B cell (primary cell): ENCODE measurements around the gene GFOD2. TPM values are rescaled to one million over a fixed set of nuclear protein-coding genes. Genes with fewer than 3 reads are reported as not detected.

ENCODE experiments used
- ATAC-seq: fragments of 200-7000 bp; cut with Tn5 transposase; one replicate; pipeline ENCODE4 v1.10.0; 2021; ENCODE audit warnings: low read depth, mild to moderate bottlenecking, moderate number of reproducible peaks, moderate library complexity
- CTCF ChIA-PET: fragments of 350-600 bp; sonication (Branson Sonifier 250); formaldehyde crosslinking; loops from one replicate; lab custom pipeline; 2021; ENCODE audit warnings: antibody characterized with exemption, inconsistent platforms; lab: Charles Lee
- POLR2A ChIA-PET: fragments of 350-600 bp; sonication (Branson Sonifier 250); formaldehyde crosslinking; loops from one replicate; lab custom pipeline; 2021; ENCODE audit warnings: antibody characterized with exemption; lab: Charles Lee
- DNase-seq: peaks from one replicate; pipeline ENCODE4 v3.0.0; 2013
- H2AFZ ChIP-seq: 2 replicates; pipeline ENCODE4 v1.6.1; 2012; ENCODE audit warnings: mild to moderate bottlenecking, low read depth, low read length; ENCODE audit not compliant: insufficient read depth, poor library complexity, severe bottlenecking
- H3K27ac ChIP-seq, 2 donors: 1 replicate in 1 of 2; 2 replicates in 1 of 2; pipeline ENCODE4 v1.5.1; 2012 to 2013; ENCODE audit warnings: low read length in 2 of 2, mild to moderate bottlenecking in 2 of 2, moderate library complexity in 1 of 2
- H3K27me3 ChIP-seq, 4 experiments: fragments of 200-600 bp in 1 of 4; sonication (generic) in 1 of 4; replicated peaks in 1 of 4; 1 replicate in 2 of 4; 2 replicates in 2 of 4; pipeline versions ENCODE4 v1.6.1 to v1.7.0; 2013 to 2016; ENCODE audit warnings: low read length in 3 of 4, mild to moderate bottlenecking in 2 of 4, mixed read lengths in 1 of 4, moderate library complexity in 1 of 4; ENCODE audit not compliant: insufficient read depth in 4 of 4, control insufficient read depth in 3 of 4; ENCODE audit errors: control extremely low read depth in 1 of 4
- H3K36me3 ChIP-seq, 2 experiments: replicated peaks in 1 of 2; 1 replicate in 1 of 2; 2 replicates in 1 of 2; pipeline versions ENCODE4 v1.6.1 to v1.7.1; 2013; ENCODE audit warnings: low read length in 1 of 2; ENCODE audit not compliant: insufficient read depth in 2 of 2, control insufficient read depth in 1 of 2; ENCODE audit errors: control extremely low read depth in 1 of 2, extremely low read depth in 1 of 2
- H3K4me1 ChIP-seq, 2 donors: fragments of 200-600 bp in 1 of 2; sonication (generic) in 1 of 2; 1 replicate in 1 of 2; 2 replicates in 1 of 2; pipeline versions ENCODE4 v1.5.1 to v1.6.1; 2013 to 2017; ENCODE audit warnings: low read length in 2 of 2; ENCODE audit not compliant: control insufficient read depth in 2 of 2, insufficient read depth in 2 of 2
- H3K4me2 ChIP-seq: replicated peaks from 2 replicates; pipeline ENCODE3; 2012; ENCODE audit warnings: mild to moderate bottlenecking, low read depth, low read length; ENCODE audit not compliant: poor library complexity, severe bottlenecking
- H3K4me3 ChIP-seq, 5 experiments: fragments of 200-600 bp in 1 of 5; sonication (generic) in 1 of 5; 1 replicate in 3 of 5; 2 replicates in 2 of 5; pipeline versions ENCODE4 v1.5.1 to v1.7.0; 2011 to 2016; ENCODE audit warnings: low read length in 4 of 5, mild to moderate bottlenecking in 4 of 5, low read depth in 2 of 5, control low read depth in 1 of 5, moderate library complexity in 1 of 5; ENCODE audit not compliant: insufficient read depth in 1 of 5; ENCODE audit errors: control extremely low read depth in 1 of 5, extremely low read depth in 1 of 5
- H3K79me2 ChIP-seq: fragments of 200-600 bp; sonication (generic); one replicate; pipeline ENCODE4 v1.6.0; 2016; ENCODE audit warnings: low read length; ENCODE audit not compliant: control insufficient read depth, insufficient read depth
- H3K9ac ChIP-seq: fragments of 200-600 bp; sonication (generic); 2 replicates; pipeline ENCODE4 v1.6.1; 2017; ENCODE audit warnings: mild to moderate bottlenecking, low read length, moderate library complexity
- H3K9me3 ChIP-seq, 3 donors: one replicate each; pipeline versions ENCODE4 v1.6.1 to v1.7.1; 2013; ENCODE audit warnings: low read length in 2 of 3; ENCODE audit not compliant: control insufficient read depth in 2 of 3, insufficient read depth in 1 of 3; ENCODE audit errors: control extremely low read depth in 1 of 3
- H4K20me1 ChIP-seq: 2 replicates; pipeline ENCODE4 v1.6.0; 2012; ENCODE audit warnings: mild to moderate bottlenecking, low read length; ENCODE audit not compliant: insufficient read depth, control insufficient read depth, poor library complexity, severe bottlenecking
- H3K27ac Mint-ChIP-seq: one replicate; pipeline ENCODE4 v1.8.0; 2021; ENCODE audit warnings: mixed read lengths
- H3K27me3 Mint-ChIP-seq: one replicate; pipeline ENCODE4 v1.8.0; 2021; ENCODE audit warnings: mixed read lengths
- H3K4me1 Mint-ChIP-seq: one replicate; pipeline ENCODE4 v1.8.0; 2021; ENCODE audit warnings: mixed read lengths
- H3K4me3 Mint-ChIP-seq: one replicate; pipeline ENCODE4 v1.8.0; 2021; ENCODE audit warnings: mixed read lengths
- H3K9me3 Mint-ChIP-seq: one replicate; pipeline ENCODE4 v1.8.0; 2022; ENCODE audit warnings: mixed read lengths; ENCODE audit not compliant: insufficient read depth
- EZH2 ChIP-seq: IDR thresholded peaks from 2 replicates; pipeline ENCODE4 v1.6.1; 2012; ENCODE audit warnings: borderline replicate concordance, low read depth, mild to moderate bottlenecking, moderate library complexity, low read length; ENCODE audit not compliant: insufficient read depth, poor library complexity, severe bottlenecking
- WGBS: methylation state at CpG from one replicate; pipeline ENCODE4 v1.1.5; 2013; ENCODE audit warnings: missing lambda C conversion rate; ENCODE audit not compliant: insufficient coverage; 5-methylcytosine and 5-hydroxymethylcytosine counted together
- intact Hi-C: fragments of 100-400 bp; cut with micrococcal nuclease; formaldehyde crosslinking; loops from one replicate; pipeline ENCODE4 v1.10.0; 2022
- polyA plus RNA-seq: library from polyadenylated mRNA; depleted of rRNA; stranded (reverse); fragments of >200 nt; gene quantifications from 2 replicates; pipeline ENCODE4 v1.2.3, GENCODE V29; 2012
- total RNA-seq, 2 donors: library from RNA; stranded (reverse); fragments of 120-200 nt in 1 of 2; gene quantifications; 1 replicate in 1 of 2; 2 replicates in 1 of 2; pipeline versions ENCODE4 v1.2.3 to v1.2.4, GENCODE V29; 2013 to 2022
- TF ChIP-seq, protein P1 (sequence below): fragments of 200-600 bp; IDR thresholded peaks from one replicate; pipeline ENCODE4 v1.8.0; 2022; ENCODE audit warnings: antibody characterized with exemption, mild to moderate bottlenecking

The GFOD2 gene
- total and polyA plus RNA-seq, 2 donors (not counting 1 experiment from before 2014, with no cell fraction given) = 11.9 to 18.2 TPM

DNA sequence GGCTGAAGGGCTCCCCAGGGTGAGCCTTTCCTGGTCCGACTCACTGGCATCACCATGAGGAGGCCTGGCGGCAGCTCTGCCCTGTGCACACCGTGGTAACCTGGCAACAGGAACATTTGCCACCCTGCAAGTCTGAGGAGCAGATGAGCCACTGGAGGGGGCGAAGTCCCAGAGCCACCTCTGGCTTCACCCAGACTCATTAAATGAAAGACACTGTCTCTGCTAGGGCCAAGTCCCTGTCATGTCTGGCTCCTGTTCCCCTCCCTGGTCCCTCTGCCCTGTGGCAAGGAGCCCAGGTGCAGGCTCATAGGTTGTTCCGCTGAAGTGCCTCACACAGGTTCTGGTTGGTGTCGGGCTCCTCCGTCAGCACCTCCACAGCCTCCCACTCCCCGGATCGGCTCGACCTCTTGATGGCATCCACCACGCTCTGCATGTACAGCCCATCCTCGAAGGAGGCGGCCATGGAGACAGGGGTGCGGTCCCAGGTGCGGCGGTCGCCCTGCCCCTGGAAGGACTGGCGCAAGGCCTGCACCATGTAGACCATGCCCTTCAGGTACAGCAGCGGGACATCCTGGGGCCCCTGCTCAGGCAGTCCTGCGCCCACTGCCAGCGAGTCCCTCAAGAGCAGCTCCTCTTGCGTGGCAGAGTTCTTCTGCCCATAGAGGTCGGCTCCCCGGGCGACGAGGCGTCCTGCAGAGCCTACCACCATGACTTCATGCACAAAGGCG lies 44.1 kb downstream of the GFOD2 start:
- no peaks in the 10 kb centered on the region for H3K36me3 ChIP-seq
- ChIA-PET POLR2A (no interaction called here), CTCF (interaction anchor here (0.8 to 2.6 kb wide), 4 partner anchors 141 to 366 kb away, joined by 3 to 27 read pairs (median 5); no protein-coding TSS in a partner anchor)
- H4K20me1 ChIP-seq = no peaks in the 10 kb centered on the region
- H3K4me3 ChIP-seq = no peak overlapping the region
- no peak overlapping the region for H3K27ac Mint-ChIP-seq
- H3K4me1 ChIP-seq = peaks cover 7 to 17% of the 10 kb centered on the region in 2 donors
- no peak overlapping the region for H3K9ac ChIP-seq
- no peaks in the 10 kb centered on the region for H3K79me2 ChIP-seq
- 98% methylated on average over 28 of the region's 28 CpGs for WGBS
- no peak for DNase-seq
- no peak overlapping the region for H3K27ac ChIP-seq
- H3K27me3 Mint-ChIP-seq = no peaks in the 10 kb centered on the region
- H3K27me3 ChIP-seq = no peaks in the 10 kb centered on the region
- TF ChIP-seq EZH2 = no peak
- TF ChIP-seq, protein P1, sequence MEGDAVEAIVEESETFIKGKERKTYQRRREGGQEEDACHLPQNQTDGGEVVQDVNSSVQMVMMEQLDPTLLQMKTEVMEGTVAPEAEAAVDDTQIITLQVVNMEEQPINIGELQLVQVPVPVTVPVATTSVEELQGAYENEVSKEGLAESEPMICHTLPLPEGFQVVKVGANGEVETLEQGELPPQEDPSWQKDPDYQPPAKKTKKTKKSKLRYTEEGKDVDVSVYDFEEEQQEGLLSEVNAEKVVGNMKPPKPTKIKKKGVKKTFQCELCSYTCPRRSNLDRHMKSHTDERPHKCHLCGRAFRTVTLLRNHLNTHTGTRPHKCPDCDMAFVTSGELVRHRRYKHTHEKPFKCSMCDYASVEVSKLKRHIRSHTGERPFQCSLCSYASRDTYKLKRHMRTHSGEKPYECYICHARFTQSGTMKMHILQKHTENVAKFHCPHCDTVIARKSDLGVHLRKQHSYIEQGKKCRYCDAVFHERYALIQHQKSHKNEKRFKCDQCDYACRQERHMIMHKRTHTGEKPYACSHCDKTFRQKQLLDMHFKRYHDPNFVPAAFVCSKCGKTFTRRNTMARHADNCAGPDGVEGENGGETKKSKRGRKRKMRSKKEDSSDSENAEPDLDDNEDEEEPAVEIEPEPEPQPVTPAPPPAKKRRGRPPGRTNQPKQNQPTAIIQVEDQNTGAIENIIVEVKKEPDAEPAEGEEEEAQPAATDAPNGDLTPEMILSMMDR = no peak
- intact Hi-C loops = no loop called here
- H3K4me3 Mint-ChIP-seq = no peak overlapping the region
- no peaks in the 10 kb centered on the region for H3K9me3 Mint-ChIP-seq
- H3K4me1 Mint-ChIP-seq = peaks cover 21% of the 10 kb centered on the region
- no peak overlapping the region for H3K4me2 ChIP-seq
- H2AFZ ChIP-seq = no peak overlapping the region
- ATAC-seq = no peak
- no peaks in the 10 kb centered on the region for H3K9me3 ChIP-seq
